ENCODE data around the gene RIPOR3.

DNA sequence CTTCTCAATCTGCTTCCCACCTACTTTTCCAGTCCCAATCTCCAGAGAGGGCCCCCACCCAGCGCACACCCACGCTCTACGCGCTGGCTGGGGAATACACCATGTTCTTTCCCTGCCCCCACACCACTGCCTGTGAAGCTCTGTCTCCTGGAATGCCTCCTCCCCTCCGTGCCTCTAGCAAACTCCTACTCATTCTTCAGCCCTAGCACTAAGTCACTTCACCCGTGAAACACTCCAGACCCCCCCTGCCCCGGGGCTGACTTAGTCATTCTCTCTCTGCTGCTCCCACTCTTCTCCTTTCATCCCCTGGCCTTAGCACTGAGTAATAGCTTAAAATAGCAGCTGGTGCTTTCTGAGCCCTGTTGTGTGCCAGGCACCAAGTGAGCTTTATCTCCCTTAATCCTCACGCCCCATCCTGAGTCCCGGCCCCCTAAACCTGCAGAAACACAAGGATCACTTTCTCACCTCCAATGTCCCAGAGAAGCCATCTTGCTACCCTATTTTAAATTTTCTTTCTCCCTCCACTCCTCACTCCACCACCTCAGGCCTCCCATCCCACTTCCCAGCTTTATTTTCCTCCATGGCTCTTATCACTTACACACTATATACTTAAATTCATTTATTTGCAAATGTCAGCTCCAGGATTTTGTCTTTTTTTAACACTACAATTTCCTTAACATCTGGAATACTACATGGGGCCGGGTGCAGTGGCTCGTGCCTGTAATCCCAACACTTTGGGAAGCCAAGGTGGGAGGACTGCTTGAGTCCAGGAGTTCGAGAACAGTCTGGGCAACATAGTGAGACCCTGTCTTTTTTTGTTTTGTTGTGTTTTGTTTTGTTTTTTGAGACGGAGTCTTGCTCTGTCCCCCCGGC lies 33.7 kb upstream of the RIPOR3 start:
- TF ChIP-seq, protein P1, sequence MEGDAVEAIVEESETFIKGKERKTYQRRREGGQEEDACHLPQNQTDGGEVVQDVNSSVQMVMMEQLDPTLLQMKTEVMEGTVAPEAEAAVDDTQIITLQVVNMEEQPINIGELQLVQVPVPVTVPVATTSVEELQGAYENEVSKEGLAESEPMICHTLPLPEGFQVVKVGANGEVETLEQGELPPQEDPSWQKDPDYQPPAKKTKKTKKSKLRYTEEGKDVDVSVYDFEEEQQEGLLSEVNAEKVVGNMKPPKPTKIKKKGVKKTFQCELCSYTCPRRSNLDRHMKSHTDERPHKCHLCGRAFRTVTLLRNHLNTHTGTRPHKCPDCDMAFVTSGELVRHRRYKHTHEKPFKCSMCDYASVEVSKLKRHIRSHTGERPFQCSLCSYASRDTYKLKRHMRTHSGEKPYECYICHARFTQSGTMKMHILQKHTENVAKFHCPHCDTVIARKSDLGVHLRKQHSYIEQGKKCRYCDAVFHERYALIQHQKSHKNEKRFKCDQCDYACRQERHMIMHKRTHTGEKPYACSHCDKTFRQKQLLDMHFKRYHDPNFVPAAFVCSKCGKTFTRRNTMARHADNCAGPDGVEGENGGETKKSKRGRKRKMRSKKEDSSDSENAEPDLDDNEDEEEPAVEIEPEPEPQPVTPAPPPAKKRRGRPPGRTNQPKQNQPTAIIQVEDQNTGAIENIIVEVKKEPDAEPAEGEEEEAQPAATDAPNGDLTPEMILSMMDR (IDR thresholded peaks at IDR 0.05) = no peak
- no peak for TF ChIP-seq POLR2A (IDR thresholded peaks at IDR 0.05)

All from lower leg skin (tissue), 3 donors.